Activated B cell treated with CpG ODN at 0.5 μM for 24 hours (primary cell): ENCODE data around the gene ZBTB17. TPM values are rescaled to one million over a fixed set of nuclear protein-coding genes. Genes with fewer than 3 reads are reported as not detected.
"Not testable (repeated sequence)": the region's sequence is repeated elsewhere in the genome, so short reads cannot be mapped to it uniquely, and the experiment has no call there.

Experiments
- ATAC-seq: fragments of 200-7000 bp; cut with Tn5 transposase; one replicate; pipeline ENCODE4 v1.10.0; 2021; ENCODE audit warnings: low read depth, mild to moderate bottlenecking, moderate library complexity
- CTCF ChIA-PET: fragments of 350-600 bp; sonication (Branson Sonifier 250); formaldehyde crosslinking; loops from one replicate; lab custom pipeline; 2021; ENCODE audit warnings: antibody characterized with exemption; lab: Charles Lee
- POLR2A ChIA-PET: fragments of 350-600 bp; sonication (Branson Sonifier 250); formaldehyde crosslinking; loops from one replicate; lab custom pipeline; 2021; ENCODE audit warnings: antibody characterized with exemption; lab: Charles Lee
- DNase-seq: peaks from one replicate; pipeline ENCODE4 v3.0.0; 2022
- H3K27ac Mint-ChIP-seq: one replicate; pipeline ENCODE4 v1.8.0; 2020; ENCODE audit warnings: mixed read lengths
- H3K27me3 Mint-ChIP-seq: one replicate; pipeline ENCODE4 v1.8.0; 2021; ENCODE audit warnings: mixed read lengths
- H3K36me3 Mint-ChIP-seq: one replicate; pipeline ENCODE4 v1.8.0; 2021; ENCODE audit warnings: low read depth, mixed read lengths
- H3K4me1 Mint-ChIP-seq: one replicate; pipeline ENCODE4 v1.8.0; 2021; ENCODE audit warnings: mixed read lengths
- H3K4me3 Mint-ChIP-seq: one replicate; pipeline ENCODE4 v1.8.0; 2020; ENCODE audit warnings: mild to moderate bottlenecking, mixed read lengths
- H3K9me3 Mint-ChIP-seq: one replicate; pipeline ENCODE4 v1.8.0; 2020; ENCODE audit warnings: mixed read lengths
- CTCF ChIP-seq: fragments of 200-600 bp; IDR thresholded peaks from one replicate; pipeline ENCODE4 v1.8.0; 2022; ENCODE audit warnings: antibody characterized with exemption, mild to moderate bottlenecking
- intact Hi-C: fragments of 100-400 bp; cut with micrococcal nuclease; formaldehyde crosslinking; loops from one replicate; pipeline ENCODE4 v1.15.1; 2024
- total RNA-seq: library from RNA; stranded (reverse); gene quantifications from 2 replicates; pipeline ENCODE4 v1.2.3, GENCODE V29; 2022

Gene ZBTB17
- total RNA-seq, 1 donor from 2014 or later: 121 TPM

DNA sequence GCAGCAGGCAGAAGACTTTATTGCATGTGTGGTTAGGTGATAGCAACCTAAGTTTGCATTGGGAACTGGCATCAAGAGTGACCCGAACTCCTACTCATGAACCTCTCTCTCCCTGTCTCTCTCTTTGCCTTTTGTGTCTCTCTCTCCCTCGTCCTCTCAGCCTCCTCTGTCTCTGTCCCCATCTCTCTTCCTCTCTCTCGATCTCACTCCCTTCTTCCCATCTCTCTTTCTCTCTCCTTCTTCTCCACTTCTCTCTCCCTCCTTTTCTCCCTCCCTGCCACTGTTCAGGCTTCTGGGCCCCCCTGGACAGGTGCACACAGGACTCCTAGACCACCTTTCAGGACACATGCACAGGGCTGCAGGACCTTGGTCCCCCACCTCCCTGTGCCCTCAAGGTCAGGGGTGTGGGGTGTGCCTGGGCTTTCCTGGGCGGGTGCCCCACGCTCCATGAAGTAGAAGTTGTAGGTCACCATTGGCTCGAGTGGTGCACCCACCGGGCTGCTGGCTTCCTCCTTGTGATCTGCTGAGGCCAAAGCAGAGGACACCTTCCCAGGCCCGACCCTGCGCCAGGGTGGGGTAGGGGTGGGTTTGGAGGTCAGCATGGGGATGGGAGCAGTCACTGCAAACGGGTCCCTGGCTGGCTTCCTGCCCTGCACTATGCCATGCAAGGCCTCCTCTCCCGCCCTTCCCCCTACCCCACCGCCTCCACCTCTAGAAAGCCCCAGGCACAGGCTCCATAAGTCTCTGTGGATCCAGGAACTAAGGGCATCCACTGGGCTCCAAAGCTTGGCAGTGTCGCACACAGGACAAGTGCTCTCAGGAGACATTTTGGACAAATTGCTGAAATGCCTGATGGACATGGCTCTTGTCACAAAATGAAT, 13.2 kb upstream of the ZBTB17 start:
- Mint-ChIP-seq H3K36me3 (no peaks in the 10 kb centered on the region), H3K27me3 (no peaks in the 10 kb centered on the region), H3K27ac (no peak overlapping the region), H3K4me1 (no peaks in the 10 kb centered on the region), H3K9me3 (no peaks in the 10 kb centered on the region), H3K4me3 (no peak overlapping the region)
- POLR2A ChIA-PET: interaction anchor here (1.4 kb wide), 1 partner anchor 13 kb away, joined by 5 read pairs; the partner anchor contains the start of gene ZBTB17
- no peak for TF ChIP-seq CTCF
- DNase-seq (no peak), ATAC-seq (no peak)
- CTCF ChIA-PET: no interaction called here
- intact Hi-C loops: no loop called here

GRCh38 chr1:15985611-15986297, 9.9 kb upstream of the ZBTB17 start:
- CTCF ChIA-PET: no interaction called here
- POLR2A ChIA-PET: interaction anchor here (0.6 to 2.1 kb wide), 4 partner anchors 10 to 528 kb away, joined by 3 to 10 read pairs (median 4); partner anchors contain the start of genes SRARP and ZBTB17
- intact Hi-C loops: no loop called here
- Mint-ChIP-seq H3K9me3 (no peaks in the 10 kb centered on the region), H3K27me3 (no peaks in the 10 kb centered on the region), H3K4me3 (no peak overlapping the region), H3K4me1 (no peaks in the 10 kb centered on the region), H3K27ac (no peak overlapping the region), H3K36me3 (no peaks in the 10 kb centered on the region)
- no peak for ATAC-seq
- no peak for DNase-seq
- no peak for TF ChIP-seq CTCF

DNA sequence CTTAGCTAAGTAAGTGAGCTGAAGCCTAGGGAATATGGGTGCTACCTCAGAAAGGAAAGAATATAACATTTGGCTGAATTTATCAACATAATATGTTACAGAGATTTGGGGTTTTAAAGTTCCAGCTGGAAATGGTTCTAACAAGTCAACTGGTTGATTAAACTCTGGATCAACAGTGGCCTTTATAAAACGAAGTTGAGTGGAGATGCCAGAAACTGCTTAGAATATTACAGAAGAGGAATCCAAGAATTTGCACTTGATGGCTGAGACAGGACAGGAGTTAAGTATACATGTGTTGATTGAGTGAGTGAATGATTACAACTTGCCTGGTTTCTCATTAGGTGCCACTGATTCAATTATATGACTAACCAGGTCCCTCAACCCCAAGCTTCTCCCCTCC, 7.4 kb upstream of the ZBTB17 start:
- no peaks in the 10 kb centered on the region for H3K4me1 Mint-ChIP-seq
- H3K9me3 Mint-ChIP-seq: no peaks in the 10 kb centered on the region
- ATAC-seq (no peak), DNase-seq (no peak)
- intact Hi-C loops: no loop called here
- H3K4me3 Mint-ChIP-seq: no peak overlapping the region
- H3K27ac Mint-ChIP-seq: no peak overlapping the region
- no peaks in the 10 kb centered on the region for H3K36me3 Mint-ChIP-seq
- ChIA-PET CTCF (interaction anchor here (1.3 kb wide), 1 partner anchor 168 kb away, joined by 3 read pairs; no protein-coding TSS in a partner anchor), POLR2A (interaction anchor here (0.6 kb wide), 1 partner anchor 20 kb away, joined by 3 read pairs; no protein-coding TSS in a partner anchor)
- H3K27me3 Mint-ChIP-seq: no peaks in the 10 kb centered on the region
- no peak for TF ChIP-seq CTCF

DNA sequence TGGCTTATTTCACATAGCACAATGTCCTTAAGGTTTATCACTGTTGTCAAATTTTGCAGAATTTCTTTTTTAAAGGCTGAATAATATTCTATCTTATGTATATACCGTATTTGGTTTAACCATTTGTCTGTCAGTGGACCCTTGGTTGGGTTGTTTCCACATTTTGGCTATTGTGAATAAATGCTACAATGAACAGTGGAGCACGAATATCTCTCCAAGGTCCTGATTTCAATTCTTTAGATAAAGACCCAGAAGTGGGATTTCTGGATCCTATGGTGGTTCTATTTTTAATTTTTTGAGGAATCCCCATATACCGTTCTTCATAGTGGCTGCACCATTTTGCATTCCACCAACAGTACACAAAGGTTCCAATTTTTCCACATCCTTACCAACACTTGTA, 5.8 kb upstream of the ZBTB17 start:
- Mint-ChIP-seq H3K9me3 (no peaks in the 10 kb centered on the region), H3K36me3 (no peaks in the 10 kb centered on the region), H3K27me3 (no peaks in the 10 kb centered on the region), H3K4me3 (no peak overlapping the region), H3K27ac (no peak overlapping the region), H3K4me1 (peaks cover 2% of the 10 kb centered on the region)
- DNase-seq (no peak), ATAC-seq (no peak)
- CTCF ChIA-PET: no interaction called here
- POLR2A ChIA-PET: no interaction called here
- no peak for TF ChIP-seq CTCF
- intact Hi-C loops: no loop called here

DNA sequence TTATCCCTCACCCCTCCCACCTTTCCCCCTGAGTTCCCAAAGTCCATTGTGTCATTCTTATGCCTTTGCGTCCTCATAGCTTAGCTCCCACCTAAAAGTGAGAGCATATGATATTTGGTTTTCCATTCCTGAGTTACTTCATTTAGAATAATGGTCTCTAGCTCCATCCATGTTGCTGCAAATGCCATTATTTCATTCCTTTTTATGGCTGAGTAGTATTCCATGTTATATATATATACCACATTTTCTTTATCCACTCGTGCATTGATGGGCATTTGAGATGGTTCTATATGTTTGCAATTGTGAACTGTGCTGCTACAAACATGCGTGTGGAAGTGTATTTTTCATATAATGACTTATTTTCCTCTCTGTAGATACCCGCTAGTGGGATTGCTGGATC, 2.0 kb upstream of the ZBTB17 start:
- peaks cover 10% of the 10 kb centered on the region for H3K36me3 Mint-ChIP-seq
- H3K4me1 Mint-ChIP-seq: peaks cover 30% of the 10 kb centered on the region
- ATAC-seq, POLR2A ChIA-PET, H3K4me3 Mint-ChIP-seq, H3K27ac Mint-ChIP-seq, CTCF ChIA-PET, H3K27me3 Mint-ChIP-seq, DNase-seq, H3K9me3 Mint-ChIP-seq: not testable (repeated sequence)
- intact Hi-C loops: loop anchor here (2.0 to 5.0 kb wide), 3 partner anchors 13 to 41 kb away; no protein-coding TSS in a partner anchor
